HUES6 (cell line): ENCODE results near the gene ETV4.

Source experiments
- H3K27ac ChIP-seq: 2 replicates; pipeline ENCODE4 v1.7.0; 2013; ENCODE audit warnings: low read depth, mild to moderate bottlenecking, low read length, inconsistent platforms
- H3K27me3 ChIP-seq: 2 replicates; pipeline ENCODE4 v1.6.1; 2013; ENCODE audit warnings: low read length; ENCODE audit not compliant: control insufficient read depth, insufficient read depth
- H3K36me3 ChIP-seq: 2 replicates; pipeline ENCODE4 v1.6.1; 2013; ENCODE audit warnings: low read length; ENCODE audit not compliant: control insufficient read depth, insufficient read depth
- H3K4me1 ChIP-seq: 2 replicates; pipeline ENCODE4 v1.6.1; 2013; ENCODE audit warnings: low read length; ENCODE audit not compliant: control insufficient read depth, insufficient read depth
- H3K4me3 ChIP-seq: 2 replicates; pipeline ENCODE4 v1.5.1; 2013; ENCODE audit warnings: low read depth, low read length
- H3K9ac ChIP-seq: one replicate; pipeline ENCODE4 v1.6.1; 2013; ENCODE audit warnings: mild to moderate bottlenecking, low read length
- H3K9me3 ChIP-seq: 2 replicates; pipeline ENCODE4 v1.6.1; 2013; ENCODE audit warnings: low read depth, low read length; ENCODE audit not compliant: control insufficient read depth, insufficient read depth

The ETV4 gene

GRCh38 chr17:43554857-43555256 lies 8.7 kb upstream of the ETV4 start:
- Histone ChIP-seq H3K36me3 (no peaks in the 10 kb centered on the region), H3K27ac (no peak overlapping the region), H3K4me3 (0 out of 2 replicates have a peak overlapping the region, but pooled peaks have one; percentile 23), H3K27me3 (no peaks in the 10 kb centered on the region), H3K9ac (no peak overlapping the region), H3K4me1 (peaks cover 36% of the 10 kb centered on the region), H3K9me3 (no peaks in the 10 kb centered on the region)

- Histone ChIP-seq H3K9ac (no peak overlapping the region), H3K27ac (no peak overlapping the region), H3K9me3 (no peaks in the 10 kb centered on the region), H3K36me3 (no peaks in the 10 kb centered on the region), H3K4me3 (no peak overlapping the region), H3K4me1 (peaks cover 35% of the 10 kb centered on the region), H3K27me3 (no peaks in the 10 kb centered on the region)
Measured at GRCh38 chr17:43553573-43553972, 7.4 kb upstream of the ETV4 start.

GRCh38 chr17:43552229-43552837 lies 6.2 kb upstream of the ETV4 start:
- H3K4me1 ChIP-seq, result peaks cover 43% of the 10 kb centered on the region
- no peaks in the 10 kb centered on the region; the same call in 1 of the 2 replicates for H3K27me3 ChIP-seq
- H3K9ac ChIP-seq, result no peak overlapping the region
- no peaks in the 10 kb centered on the region for H3K9me3 ChIP-seq
- no peak overlapping the region for H3K4me3 ChIP-seq
- H3K27ac ChIP-seq, result no peak overlapping the region
- no peaks in the 10 kb centered on the region for H3K36me3 ChIP-seq

- Histone ChIP-seq H3K36me3 (no peaks in the 10 kb centered on the region), H3K27ac (no peak overlapping the region), H3K27me3 (no peaks in the 10 kb centered on the region; the same call in 1 of the 2 replicates), H3K9ac (no peak overlapping the region), H3K4me3 (no peak overlapping the region), H3K9me3 (no peaks in the 10 kb centered on the region), H3K4me1 (peaks cover 48% of the 10 kb centered on the region)
Measured at GRCh38 chr17:43550754-43551153, 4.6 kb upstream of the ETV4 start.

GRCh38 chr17:43549496-43549895 lies 3.4 kb upstream of the ETV4 start:
- H3K4me1 ChIP-seq, result peaks cover 42% of the 10 kb centered on the region
- no peaks in the 10 kb centered on the region; the same call in 1 of the 2 replicates for H3K27me3 ChIP-seq
- no peak overlapping the region for H3K4me3 ChIP-seq

GRCh38 chr17:43548689-43549379 lies 2.7 kb upstream of the ETV4 start:
- H3K9me3 ChIP-seq, result no peaks in the 10 kb centered on the region
- H3K4me1 ChIP-seq, result peaks cover 38% of the 10 kb centered on the region
- H3K4me3 ChIP-seq, result no peak overlapping the region
- no peak overlapping the region for H3K9ac ChIP-seq
- no peaks in the 10 kb centered on the region for H3K36me3 ChIP-seq
- H3K27me3 ChIP-seq, result no peaks in the 10 kb centered on the region; the same call in 1 of the 2 replicates
- H3K27ac ChIP-seq, result no peak overlapping the region

More at GRCh38 chr17:43549496-43549895, 3.4 kb upstream of the ETV4 start:
- no peaks in the 10 kb centered on the region for H3K9me3 ChIP-seq
- no peak overlapping the region for H3K27ac ChIP-seq
- no peaks in the 10 kb centered on the region for H3K36me3 ChIP-seq
- no peak overlapping the region for H3K9ac ChIP-seq

- Histone ChIP-seq H3K9me3 (no peaks in the 10 kb centered on the region), H3K4me1 (peaks cover 43% of the 10 kb centered on the region), H3K27ac (no peak overlapping the region), H3K4me3 (no peak overlapping the region), H3K27me3 (no peaks in the 10 kb centered on the region; the same call in 1 of the 2 replicates), H3K36me3 (no peaks in the 10 kb centered on the region), H3K9ac (no peak overlapping the region)
Measured at GRCh38 chr17:43547659-43548256, 1.6 kb upstream of the ETV4 start.

- Histone ChIP-seq H3K27me3 (no peaks in the 10 kb centered on the region; the same call in 1 of the 2 replicates), H3K9me3 (no peaks in the 10 kb centered on the region), H3K27ac (no peak overlapping the region), H3K4me1 (peaks cover 49% of the 10 kb centered on the region), H3K9ac (no peak overlapping the region), H3K4me3 (peak overlapping the region; percentile 84; the same call in 1 of the 2 replicates), H3K36me3 (peaks cover 5% of the 10 kb centered on the region; the same call in 1 of the 2 replicates)
Measured at GRCh38 chr17:43547189-43547550, 1.0 kb upstream of the ETV4 start.

- H3K9ac ChIP-seq, result peak overlapping the region; percentile 98
- peak overlapping the region; percentile 94; the same call in 1 of the 2 replicates for H3K27ac ChIP-seq
- H3K4me3 ChIP-seq, result peak overlapping the region; percentile 84
- no peaks in the 10 kb centered on the region for H3K9me3 ChIP-seq
- no peaks in the 10 kb centered on the region; the same call in 1 of the 2 replicates for H3K27me3 ChIP-seq
- peaks cover 66% of the 10 kb centered on the region for H3K4me1 ChIP-seq
- H3K36me3 ChIP-seq, result peaks cover 6% of the 10 kb centered on the region; the same call in 1 of the 2 replicates
Measured at GRCh38 chr17:43545383-43545632, 832 bp downstream of the ETV4 start.

GRCh38 chr17:43543771-43544575 lies 2.2 kb downstream of the ETV4 start:
- Histone ChIP-seq H3K27ac (peak overlapping the region; percentile 94), H3K27me3 (no peaks in the 10 kb centered on the region; the same call in 1 of the 2 replicates), H3K4me3 (peak overlapping the region; percentile 84), H3K9ac (peak overlapping the region; percentile 98), H3K4me1 (peaks cover 66% of the 10 kb centered on the region), H3K9me3 (no peaks in the 10 kb centered on the region), H3K36me3 (peaks cover 10% of the 10 kb centered on the region; the same call in 1 of the 2 replicates)
